Loucy (cell line): Measurements from ENCODE around the gene RUNDC3A.

ENCODE experiments used
- EZH2phosphoT487 ChIP-seq: fragments of 200-600 bp; IDR thresholded peaks from 2 replicates; pipeline ENCODE4 v1.6.1; 2018; ENCODE audit warnings: antibody characterized with exemption, mild to moderate bottlenecking, moderate library complexity, borderline replicate concordance
- TF ChIP-seq, protein P1 (sequence below): fragments of 200-600 bp; sonication (generic); conservative IDR thresholded peaks from 2 replicates; pipeline ENCODE4 v1.5.1; 2014; ENCODE audit warnings: mild to moderate bottlenecking, antibody characterized with exemption, low read length

DNA sequence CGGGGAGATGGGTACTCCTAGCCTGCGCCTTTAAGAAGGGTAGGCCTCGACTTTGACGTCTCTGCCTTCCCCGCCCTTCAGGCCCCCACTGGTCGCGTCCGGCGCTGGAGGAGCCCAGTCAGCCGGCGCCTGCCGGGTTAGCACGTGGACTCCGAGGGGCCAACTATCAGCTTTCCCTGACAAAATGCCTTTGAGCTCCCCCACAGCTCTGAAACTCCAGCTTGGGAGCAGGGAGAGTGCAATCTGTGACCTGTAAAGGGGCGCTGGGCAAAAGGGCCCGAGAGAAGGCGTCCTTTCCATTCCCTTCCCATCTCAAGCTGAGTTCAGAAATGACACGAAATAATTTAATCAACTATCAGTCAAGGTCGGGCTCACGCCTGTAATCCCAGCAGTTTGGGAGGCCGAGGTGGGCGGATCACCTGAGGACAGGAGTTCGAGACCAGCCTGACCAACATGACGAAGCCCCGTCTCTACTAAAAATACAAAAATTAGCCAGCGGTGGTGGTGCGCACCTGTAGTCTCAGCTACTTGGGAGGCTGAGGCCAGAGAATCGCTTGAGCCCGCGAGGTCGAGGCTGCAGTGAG lies 18.6 kb downstream of the RUNDC3A start:
- TF ChIP-seq, protein P1, sequence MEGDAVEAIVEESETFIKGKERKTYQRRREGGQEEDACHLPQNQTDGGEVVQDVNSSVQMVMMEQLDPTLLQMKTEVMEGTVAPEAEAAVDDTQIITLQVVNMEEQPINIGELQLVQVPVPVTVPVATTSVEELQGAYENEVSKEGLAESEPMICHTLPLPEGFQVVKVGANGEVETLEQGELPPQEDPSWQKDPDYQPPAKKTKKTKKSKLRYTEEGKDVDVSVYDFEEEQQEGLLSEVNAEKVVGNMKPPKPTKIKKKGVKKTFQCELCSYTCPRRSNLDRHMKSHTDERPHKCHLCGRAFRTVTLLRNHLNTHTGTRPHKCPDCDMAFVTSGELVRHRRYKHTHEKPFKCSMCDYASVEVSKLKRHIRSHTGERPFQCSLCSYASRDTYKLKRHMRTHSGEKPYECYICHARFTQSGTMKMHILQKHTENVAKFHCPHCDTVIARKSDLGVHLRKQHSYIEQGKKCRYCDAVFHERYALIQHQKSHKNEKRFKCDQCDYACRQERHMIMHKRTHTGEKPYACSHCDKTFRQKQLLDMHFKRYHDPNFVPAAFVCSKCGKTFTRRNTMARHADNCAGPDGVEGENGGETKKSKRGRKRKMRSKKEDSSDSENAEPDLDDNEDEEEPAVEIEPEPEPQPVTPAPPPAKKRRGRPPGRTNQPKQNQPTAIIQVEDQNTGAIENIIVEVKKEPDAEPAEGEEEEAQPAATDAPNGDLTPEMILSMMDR = no peak
- no peak for TF ChIP-seq EZH2phosphoT487
